GM23248 (cell line): ENCODE results near the gene PANX3. TPM values are rescaled to one million over a fixed set of nuclear protein-coding genes. Genes with fewer than 3 reads are reported as not detected.

ENCODE experiments used
- DNase-seq: peaks from one replicate; pipeline ENCODE4 v3.0.0-alpha.2; 2015
- H2AFZ ChIP-seq: fragments of 200-600 bp; sonication (generic); 2 replicates; pipeline ENCODE4 v1.6.1; 2016; ENCODE audit warnings: antibody characterized with exemption
- H3F3A ChIP-seq: fragments of 200-600 bp; sonication (generic); 2 replicates; pipeline ENCODE4 v1.6.1; 2016; ENCODE audit warnings: mild to moderate bottlenecking, antibody characterized with exemption, mixed run types; ENCODE audit not compliant: insufficient read depth
- H3K27ac ChIP-seq: fragments of 200-600 bp; sonication (generic); 2 replicates; pipeline ENCODE4 v1.5.1; 2016; ENCODE audit warnings: mild to moderate bottlenecking
- H3K27me3 ChIP-seq: fragments of 200-600 bp; sonication (generic); replicated peaks from 2 replicates; pipeline ENCODE4 v1.6.1; 2016; ENCODE audit warnings: mild to moderate bottlenecking; ENCODE audit not compliant: insufficient read depth
- H3K36me3 ChIP-seq: fragments of 200-600 bp; sonication (generic); 2 replicates; pipeline ENCODE4 v1.6.1; 2016; ENCODE audit warnings: low read depth, mild to moderate bottlenecking
- H3K4me1 ChIP-seq: fragments of 200-600 bp; sonication (generic); 2 replicates; pipeline ENCODE4 v1.6.1; 2016; ENCODE audit warnings: mild to moderate bottlenecking; ENCODE audit not compliant: insufficient read depth
- H3K4me2 ChIP-seq: fragments of 200-600 bp; sonication (generic); one replicate; pipeline ENCODE4 v1.6.1; 2016; ENCODE audit warnings: mild to moderate bottlenecking; ENCODE audit not compliant: unreplicated experiment
- H3K4me3 ChIP-seq: fragments of 200-600 bp; sonication (generic); 2 replicates; pipeline ENCODE4 v1.5.1; 2016; ENCODE audit warnings: mild to moderate bottlenecking
- H3K79me2 ChIP-seq: fragments of 200-600 bp; sonication (generic); 2 replicates; pipeline ENCODE4 v1.6.1; 2016; ENCODE audit warnings: mild to moderate bottlenecking; ENCODE audit not compliant: insufficient read depth
- H3K9ac ChIP-seq: fragments of 200-600 bp; sonication (generic); 2 replicates; pipeline ENCODE4 v1.6.1; 2016; ENCODE audit warnings: mild to moderate bottlenecking
- H3K9me2 ChIP-seq: fragments of 200-600 bp; sonication (generic); 2 replicates; pipeline ENCODE4 v1.6.1; 2016; ENCODE audit warnings: mixed run types, mild to moderate bottlenecking, moderate library complexity; ENCODE audit not compliant: insufficient read depth
- H3K9me3 ChIP-seq: fragments of 200-600 bp; sonication (generic); one replicate; pipeline ENCODE4 v1.6.1; 2017; ENCODE audit warnings: low read depth
- H4K20me1 ChIP-seq: fragments of 200-600 bp; sonication (generic); 2 replicates; pipeline ENCODE4 v1.6.0; 2016; ENCODE audit not compliant: insufficient read depth
- EZH2 ChIP-seq: fragments of 200-600 bp; sonication (generic); IDR thresholded peaks from 2 replicates; pipeline ENCODE4 v1.6.1; 2018; ENCODE audit warnings: antibody characterized with exemption, mild to moderate bottlenecking; ENCODE audit not compliant: insufficient read depth, poor library complexity, severe bottlenecking
- EZH2phosphoT487 ChIP-seq: fragments of 200-600 bp; sonication (generic); IDR thresholded peaks from 2 replicates; pipeline ENCODE4 v1.6.1; 2018; ENCODE audit warnings: antibody characterized with exemption, moderate library complexity, mild to moderate bottlenecking, low read depth; ENCODE audit not compliant: insufficient read depth
- WGBS, 2 experiments: methylation state at CpG; one replicate each; pipeline ENCODE4 v1.1.6; 2015 to 2017; ENCODE audit warnings: low lambda C conversion rate in 2 of 2, low coverage in 1 of 2; ENCODE audit errors: missing lambda C conversion rate in 2 of 2; 5-methylcytosine and 5-hydroxymethylcytosine counted together
- in situ Hi-C: fragments of 300-500 bp; cut with MboI; formaldehyde crosslinking; loops from 2 replicates; pipeline ENCODE4 v1.15.0; 2020
- polyA plus RNA-seq: library from polyadenylated mRNA; unstranded; fragments of >200 nt; fragmentation: Nextera tagmentation; extraction: Ambion mirVana; gene quantifications from 2 replicates; pipeline ENCODE4 v1.2.1, GENCODE V29; 2016
- total RNA-seq: library from RNA; depleted of rRNA; stranded (reverse); fragments of >200 nt; shearing (Covaris generic); gene quantifications from 2 replicates; pipeline ENCODE4 v1.2.3, GENCODE V29; 2014

The PANX3 gene
- total and polyA plus RNA-seq, 2 experiments from 2014 or later, result not detected

GRCh38 chr11:124643042-124643604 is 31.9 kb downstream of the PANX3 start:
- H3K9me2 ChIP-seq, result no peaks in the 10 kb centered on the region
- H3K27me3 ChIP-seq, result no peaks in the 10 kb centered on the region
- peaks cover 22% of the 10 kb centered on the region for H3K4me1 ChIP-seq
- no peaks in the 10 kb centered on the region for H3K9me3 ChIP-seq
- 0 out of 2 replicates have a peak overlapping the region, but pooled peaks have one; percentile 8 for H3K4me3 ChIP-seq
- TF ChIP-seq EZH2phosphoT487, result no peak
- no peak for TF ChIP-seq EZH2
- H2AFZ ChIP-seq, result peak overlapping the region; percentile 61
- no peaks in the 10 kb centered on the region for H4K20me1 ChIP-seq
- 72 to 74% methylated on average over 10 of the region's 10 CpGs for WGBS, 2 experiments
- H3K4me2 ChIP-seq, result peak overlapping the region; percentile 79
- no peaks in the 10 kb centered on the region for H3K36me3 ChIP-seq
- in situ Hi-C loops, result no loop called here
- peaks cover 31% of the 10 kb centered on the region for H3F3A ChIP-seq
- peak overlapping the region; percentile 86 for H3K27ac ChIP-seq
- no peaks in the 10 kb centered on the region for H3K79me2 ChIP-seq
- peak overlapping the region; percentile 67 for H3K9ac ChIP-seq
- DNase-seq, result no peak

DNA sequence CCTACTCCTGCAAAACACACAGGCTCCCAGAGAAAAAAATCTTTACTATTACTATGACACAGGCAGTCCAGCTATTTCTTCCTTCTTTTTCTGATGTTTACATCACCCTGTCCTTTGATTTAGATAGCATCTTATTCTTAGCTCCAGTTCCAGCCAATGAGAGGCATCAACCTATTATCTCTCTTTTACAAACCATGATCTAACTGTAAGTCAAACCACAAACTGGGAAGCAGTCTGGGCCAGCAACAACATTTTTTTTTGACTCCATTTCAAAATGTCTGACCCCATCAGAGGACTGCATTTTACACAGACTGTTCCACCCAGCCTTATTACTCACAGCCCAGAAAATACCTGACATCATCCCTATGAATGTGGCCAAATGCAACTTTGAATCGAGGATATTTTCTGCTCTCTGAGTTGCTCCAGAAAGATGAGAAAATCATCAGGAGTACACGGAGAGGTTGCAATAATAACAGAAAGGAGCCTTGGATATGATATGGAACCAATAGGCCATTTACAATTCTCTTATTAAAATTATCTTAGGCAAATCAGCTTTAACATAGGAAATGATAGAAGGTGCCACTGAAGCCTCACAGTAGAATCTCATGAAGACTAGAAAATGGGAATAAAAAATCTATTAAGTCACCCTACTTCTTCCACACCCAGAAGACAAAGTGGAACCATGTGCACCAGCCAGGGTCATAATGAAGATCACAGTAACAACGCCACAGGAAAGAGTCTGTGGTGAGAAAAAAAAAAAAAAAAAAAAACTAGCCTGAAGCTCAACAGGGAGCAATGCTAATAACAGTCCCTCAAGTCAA is 32.6 kb downstream of the PANX3 start:
- in situ Hi-C loops, result no loop called here
- Histone ChIP-seq H2AFZ (peak overlapping the region; percentile 61), H3K9ac (peak overlapping the region; percentile 67), H3K4me2 (peak overlapping the region; percentile 79), H3F3A (peaks cover 31% of the 10 kb centered on the region), H3K36me3 (no peaks in the 10 kb centered on the region), H3K4me1 (peaks cover 22% of the 10 kb centered on the region), H4K20me1 (no peaks in the 10 kb centered on the region), H3K4me3 (peak overlapping the region; percentile 55), H3K9me2 (no peaks in the 10 kb centered on the region), H3K9me3 (no peaks in the 10 kb centered on the region), H3K27ac (peak overlapping the region; percentile 86), H3K79me2 (no peaks in the 10 kb centered on the region), H3K27me3 (no peaks in the 10 kb centered on the region)
- TF ChIP-seq EZH2phosphoT487, result no peak
- peak; percentile 93 for DNase-seq
- 0 to 1% methylated on average over 3 of the region's 3 CpGs for WGBS, 2 experiments

- H3K9ac ChIP-seq, result peak overlapping the region; percentile 67
- no peaks in the 10 kb centered on the region for H3K36me3 ChIP-seq
- H3F3A ChIP-seq, result peaks cover 31% of the 10 kb centered on the region
- 12 to 13% methylated on average over 16 of the region's 16 CpGs for WGBS, 2 experiments
- H3K9me3 ChIP-seq, result no peaks in the 10 kb centered on the region
- peak overlapping the region; percentile 79 for H3K4me2 ChIP-seq
- peak overlapping the region; percentile 55 for H3K4me3 ChIP-seq
- H4K20me1 ChIP-seq, result no peaks in the 10 kb centered on the region
- no peak for TF ChIP-seq EZH2phosphoT487
- TF ChIP-seq EZH2, result no peak
- H3K27ac ChIP-seq, result peak overlapping the region; percentile 86
- DNase-seq, result peak; percentile 88
- H3K4me1 ChIP-seq, result peaks cover 22% of the 10 kb centered on the region
- no peaks in the 10 kb centered on the region for H3K79me2 ChIP-seq
- H3K27me3 ChIP-seq, result no peaks in the 10 kb centered on the region
- in situ Hi-C loops, result no loop called here
- H3K9me2 ChIP-seq, result no peaks in the 10 kb centered on the region
- peak overlapping the region; percentile 61 for H2AFZ ChIP-seq
Measured at GRCh38 chr11:124644426-124645280, 33.4 kb downstream of the PANX3 start.

DNA sequence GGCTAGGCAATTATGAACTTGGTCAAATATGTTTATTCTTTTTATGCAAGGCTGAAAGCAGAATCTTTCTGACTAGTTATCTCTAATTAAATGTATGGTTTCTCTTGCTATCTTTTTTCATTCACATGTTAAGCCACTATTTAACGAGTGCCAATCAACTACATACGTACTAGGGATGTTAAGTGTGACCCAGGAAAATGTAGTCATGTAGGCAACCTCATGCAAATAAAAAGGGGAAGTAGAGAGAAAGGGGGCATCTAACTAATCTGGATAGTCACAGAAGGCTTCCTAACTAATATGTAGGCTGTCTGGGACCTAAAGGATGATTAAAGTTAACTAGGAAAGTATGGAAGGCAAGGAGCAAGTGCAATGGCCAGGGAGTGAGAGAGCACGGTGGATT is 34.9 kb downstream of the PANX3 start:
- in situ Hi-C loops, result no loop called here

More for the DNA sequence above, 34.9 kb downstream of the PANX3 start:
- H3K27ac ChIP-seq, result no peak overlapping the region
- H3K4me1 ChIP-seq, result peaks cover 22% of the 10 kb centered on the region
- H3K9ac ChIP-seq, result no peak overlapping the region
- no peak overlapping the region for H3K4me2 ChIP-seq
- no peaks in the 10 kb centered on the region for H3K36me3 ChIP-seq
- H3K79me2 ChIP-seq, result no peaks in the 10 kb centered on the region
- no peak overlapping the region for H3K4me3 ChIP-seq
- H3K9me3 ChIP-seq, result no peaks in the 10 kb centered on the region
- H3K9me2 ChIP-seq, result no peaks in the 10 kb centered on the region
- no peaks in the 10 kb centered on the region for H3K27me3 ChIP-seq
- DNase-seq, result no peak
- H2AFZ ChIP-seq, result no peak overlapping the region
- 73 to 75% methylated on average over 3 of the region's 3 CpGs for WGBS, 2 experiments
- TF ChIP-seq EZH2, result no peak
- TF ChIP-seq EZH2phosphoT487, result no peak
- no peaks in the 10 kb centered on the region for H4K20me1 ChIP-seq
- H3F3A ChIP-seq, result peaks cover 31% of the 10 kb centered on the region
